DMS153 treated with DMSO at 0.1 percent for 48 hours (cell line): ENCODE data around the gene CLEC16A.

Experiments used
- DNase-seq: peaks from one replicate; lab custom pipeline; 2025; ENCODE audit not compliant: unreplicated experiment; lab: John Stamatoyannopoulos, UW

The CLEC16A gene

GRCh38 chr16:11188801-11189740 is 244.7 kb downstream of the CLEC16A start:
- DNase-seq, result peak; percentile 71

GRCh38 chr16:11190588-11191560 is 246.5 kb downstream of the CLEC16A start:
- no peak for DNase-seq

GRCh38 chr16:11191665-11192064 is 247.3 kb downstream of the CLEC16A start:
- no peak for DNase-seq

GRCh38 chr16:11193494-11193893 is 249.1 kb downstream of the CLEC16A start:
- DNase-seq, result no peak

GRCh38 chr16:11194913-11195312 is 250.5 kb downstream of the CLEC16A start:
- no peak for DNase-seq

- DNase-seq, result no peak
These were observed 252.0 kb downstream of the CLEC16A start for GRCh38 chr16:11196286-11196828.

- DNase-seq, result no peak
These were observed 254.0 kb downstream of the CLEC16A start for GRCh38 chr16:11198375-11198774.

GRCh38 chr16:11198828-11199227 is 254.5 kb downstream of the CLEC16A start:
- peak; percentile 2 for DNase-seq

- no peak for DNase-seq
These were observed 256.2 kb downstream of the CLEC16A start for GRCh38 chr16:11200592-11200991.

- no peak for DNase-seq
These were observed 257.3 kb downstream of the CLEC16A start for GRCh38 chr16:11201498-11202259.

- no peak for DNase-seq
These were observed 258.1 kb downstream of the CLEC16A start for GRCh38 chr16:11202260-11203091.

GRCh38 chr16:11203111-11203623 is 258.8 kb downstream of the CLEC16A start:
- no peak for DNase-seq

GRCh38 chr16:11204513-11205047 is 260.2 kb downstream of the CLEC16A start:
- no peak for DNase-seq

GRCh38 chr16:11205065-11205699 is 260.8 kb downstream of the CLEC16A start:
- DNase-seq, result no peak

GRCh38 chr16:11205754-11206581 is 261.6 kb downstream of the CLEC16A start:
- no peak for DNase-seq

- DNase-seq, result no peak
These were observed 263.3 kb downstream of the CLEC16A start for GRCh38 chr16:11207646-11208045.

GRCh38 chr16:11208916-11209665 is 264.7 kb downstream of the CLEC16A start:
- DNase-seq, result no peak
